GM12891 (cell line): ENCODE results near the gene ANOS1.

Source experiments
- DNase-seq: peaks from one replicate; pipeline ENCODE4 v3.0.0; 2011; ENCODE audit warnings: low spot score; ENCODE audit not compliant: insufficient read length
- FAIRE-seq: peaks from 2 replicates; lab custom pipeline; 2011; peaks lifted over from hg19 to GRCh38; lab: Jason Lieb, UNC
- PAX5 ChIP-seq: IDR thresholded peaks from 2 replicates; pipeline ENCODE4 v1.6.1; 2011; ENCODE audit warnings: low read length, moderate library complexity, mild to moderate bottlenecking; ENCODE audit not compliant: insufficient read depth, severe bottlenecking
- POLR2A ChIP-seq: IDR thresholded peaks from 2 replicates; pipeline ENCODE4 v1.6.1; 2011; ENCODE audit warnings: low read depth, low read length, control low read depth
- POLR2AphosphoS5 ChIP-seq: IDR thresholded peaks from 2 replicates; pipeline ENCODE4 v1.6.1; 2011; ENCODE audit warnings: low read depth, low read length, control low read depth
- POU2F2 ChIP-seq: IDR thresholded peaks from 2 replicates; pipeline ENCODE4 v1.6.1; 2011; ENCODE audit warnings: low read depth, mild to moderate bottlenecking, control low read depth, low read length, moderate library complexity
- SPI1 ChIP-seq: IDR thresholded peaks from 2 replicates; pipeline ENCODE4 v1.6.1; 2011; ENCODE audit warnings: low read depth, low read length, control low read depth
- TAF1 ChIP-seq: IDR thresholded peaks from 2 replicates; pipeline ENCODE4 v1.6.1; 2011; ENCODE audit warnings: low read depth, low read length, control low read depth

The ANOS1 gene

GRCh38 chrX:8673201-8673600 is 58.7 kb downstream of the ANOS1 start:
- DNase-seq: no peak
- FAIRE-seq: no peak
- TF ChIP-seq POLR2AphosphoS5: no peak
- TF ChIP-seq POU2F2: no peak
- TF ChIP-seq TAF1: no peak
- no peak for TF ChIP-seq SPI1
- TF ChIP-seq PAX5: no peak
- no peak for TF ChIP-seq POLR2A

DNA sequence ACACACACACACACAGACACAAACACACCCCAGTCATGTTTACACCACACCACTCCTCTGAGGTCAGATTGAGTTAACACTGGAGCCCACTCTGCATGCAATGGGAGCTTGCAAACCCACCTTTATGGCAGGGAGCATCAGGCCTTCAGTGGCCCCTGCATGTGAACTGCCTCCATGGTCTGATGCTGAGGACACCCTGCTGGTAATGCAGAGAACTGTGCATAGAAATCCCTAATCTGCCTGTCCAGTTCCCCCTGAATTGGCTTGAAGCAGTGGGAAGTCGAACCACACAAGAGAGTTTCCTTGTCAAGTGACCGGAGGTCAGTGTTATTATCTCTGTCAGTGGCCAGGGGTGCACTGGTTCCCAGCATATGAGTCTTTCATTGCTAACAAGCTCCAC is 59.8 kb downstream of the ANOS1 start:
- DNase-seq (no peak), FAIRE-seq (no peak)
- no peak for TF ChIP-seq TAF1

DNA sequence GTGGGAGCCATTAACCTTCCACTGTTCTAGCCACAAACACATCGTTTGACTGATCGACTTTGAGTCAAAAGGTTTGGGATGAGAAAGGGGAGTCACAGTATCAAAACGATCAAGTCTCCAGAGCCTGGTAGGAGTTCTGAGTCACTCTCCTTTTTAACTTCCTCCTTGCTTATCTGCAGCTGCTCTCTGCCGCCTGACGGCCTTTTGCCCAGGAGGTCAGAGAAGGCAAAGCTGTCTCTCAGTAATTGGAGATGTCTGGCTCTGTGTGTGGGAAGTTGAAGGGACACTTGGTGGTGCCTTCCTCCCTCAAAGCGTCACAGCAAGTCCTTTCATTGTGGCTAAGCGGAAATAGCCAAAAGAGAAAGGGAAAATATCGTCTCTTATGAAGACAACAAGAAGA is 63.1 kb downstream of the ANOS1 start:
- no peak for FAIRE-seq
- no peak for DNase-seq

DNA sequence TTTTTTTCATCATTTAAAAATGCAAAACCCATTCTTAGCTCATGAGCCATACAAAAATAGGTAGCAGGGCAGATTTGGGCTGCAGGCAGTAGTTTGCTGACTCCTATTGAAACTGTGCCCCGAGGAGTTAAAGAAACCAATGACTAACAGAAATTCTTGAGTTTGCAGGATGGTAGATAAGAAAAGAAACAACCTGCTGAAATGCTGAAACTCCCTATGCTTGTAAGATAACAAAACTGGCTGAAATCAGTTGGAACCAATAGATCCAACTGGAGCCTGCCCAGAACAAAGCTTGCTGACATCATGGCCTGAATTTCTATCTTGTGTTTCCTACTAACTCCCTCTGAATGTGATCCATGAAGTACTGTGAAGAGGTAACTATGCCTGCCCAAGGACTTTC is 68.6 kb downstream of the ANOS1 start:
- FAIRE-seq: no peak
- DNase-seq: no peak
- TF ChIP-seq TAF1: no peak
- no peak for TF ChIP-seq SPI1
- no peak for TF ChIP-seq PAX5
- no peak for TF ChIP-seq POLR2AphosphoS5
- TF ChIP-seq POU2F2: no peak
- no peak for TF ChIP-seq POLR2A

More for the DNA sequence above, 63.1 kb downstream of the ANOS1 start:
- TF ChIP-seq TAF1 (no peak), SPI1 (no peak), PAX5 (no peak), POLR2AphosphoS5 (no peak), POU2F2 (no peak), POLR2A (no peak)

- FAIRE-seq (no peak), DNase-seq (no peak)
- TF ChIP-seq POLR2AphosphoS5 (no peak), SPI1 (no peak), TAF1 (no peak), PAX5 (no peak), POLR2A (no peak), POU2F2 (no peak)
Observed at GRCh38 chrX:8657883-8658282, 74.1 kb downstream of the ANOS1 start.

DNA sequence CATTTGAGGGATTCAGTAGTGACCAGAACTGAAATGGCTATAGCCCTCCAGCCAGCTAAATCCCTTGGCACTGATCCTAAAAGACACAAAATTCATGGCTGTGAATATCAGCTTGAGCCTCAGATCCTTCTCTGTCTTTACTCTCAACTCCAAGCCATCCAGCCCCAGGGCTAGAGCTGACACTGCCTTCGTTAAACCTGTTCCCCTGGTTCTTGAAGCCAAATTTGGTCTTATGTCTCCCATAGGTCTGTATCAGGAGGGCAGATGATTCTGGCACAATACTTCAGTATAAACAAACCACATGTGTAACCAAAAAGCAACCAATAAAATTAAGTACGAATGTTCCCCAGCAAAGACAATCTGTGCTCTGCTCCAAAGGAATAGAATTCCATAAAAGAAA is 78.0 kb downstream of the ANOS1 start:
- TF ChIP-seq POU2F2 (no peak), PAX5 (no peak), POLR2A (no peak), TAF1 (no peak), POLR2AphosphoS5 (no peak), SPI1 (no peak)
- FAIRE-seq: no peak
- DNase-seq: no peak

DNA sequence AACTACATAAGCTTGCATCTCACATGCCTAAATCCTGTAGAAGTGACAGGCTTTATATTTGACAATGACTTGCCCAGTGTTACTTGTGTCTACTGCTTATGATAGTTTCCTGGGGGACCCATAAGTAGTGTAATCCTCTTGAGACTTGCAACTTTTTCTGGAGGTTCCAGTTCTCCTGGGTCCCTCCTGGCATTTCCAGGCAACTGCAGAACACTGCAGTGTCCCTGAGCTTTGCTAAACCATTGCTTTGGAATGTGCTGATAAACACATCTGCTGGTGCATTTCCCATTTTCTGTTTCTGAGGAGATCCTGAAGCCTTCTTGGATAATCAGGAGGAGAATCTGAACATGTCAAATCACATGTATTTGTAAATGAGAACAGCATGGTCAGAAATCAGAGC is 82.0 kb downstream of the ANOS1 start:
- DNase-seq (no peak), FAIRE-seq (no peak)
- TF ChIP-seq POLR2AphosphoS5 (no peak), POLR2A (no peak), PAX5 (no peak), POU2F2 (no peak), SPI1 (no peak), TAF1 (no peak)

DNA sequence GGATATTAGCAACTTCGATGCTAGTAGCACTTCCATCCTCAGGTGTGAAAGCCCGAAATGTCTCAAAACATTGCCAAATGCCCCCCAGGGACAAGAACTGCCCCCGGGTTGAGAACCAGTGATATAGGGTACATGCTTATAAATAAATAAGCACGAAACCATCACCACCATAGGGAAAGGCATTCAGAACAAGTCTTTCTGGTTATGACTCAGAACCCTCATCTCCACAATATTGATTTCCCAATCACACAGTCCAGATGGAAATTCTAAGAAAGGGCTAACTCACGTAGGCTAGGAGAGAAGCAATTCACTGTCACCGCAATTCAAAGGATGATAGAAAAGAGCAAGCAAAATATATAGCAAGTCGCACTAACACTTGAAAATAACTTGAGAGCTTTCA is 84.8 kb downstream of the ANOS1 start:
- TF ChIP-seq TAF1 (no peak), POLR2AphosphoS5 (no peak), PAX5 (no peak), POLR2A (no peak), POU2F2 (no peak), SPI1 (no peak)
- DNase-seq (no peak), FAIRE-seq (no peak)

GRCh38 chrX:8639949-8640475 is 91.9 kb downstream of the ANOS1 start:
- TF ChIP-seq TAF1: no peak
- TF ChIP-seq POLR2A: no peak
- TF ChIP-seq PAX5: no peak
- no peak for TF ChIP-seq SPI1
- no peak for TF ChIP-seq POU2F2
- TF ChIP-seq POLR2AphosphoS5: no peak
- DNase-seq: no peak
- no peak for FAIRE-seq

DNA sequence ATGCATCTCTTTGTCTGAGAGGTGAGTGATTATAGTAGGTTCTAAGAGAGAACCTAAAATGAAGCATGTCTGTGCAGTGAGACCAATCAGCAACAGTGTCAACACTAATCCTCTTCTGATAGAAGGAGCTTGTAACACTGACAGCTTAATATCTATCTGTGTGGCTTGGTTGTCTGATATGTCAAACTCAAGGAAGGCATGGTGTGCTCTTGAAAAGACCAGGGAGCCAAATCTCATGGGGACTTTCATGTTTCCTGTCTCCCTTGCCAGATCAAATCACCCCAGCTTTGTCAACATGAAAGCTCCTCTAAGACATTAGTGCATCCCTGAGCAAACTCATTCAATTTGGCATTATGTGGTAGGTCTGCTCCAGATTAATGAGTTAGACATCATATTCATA is 95.4 kb downstream of the ANOS1 start:
- TF ChIP-seq POLR2A: no peak
- TF ChIP-seq PAX5: no peak
- FAIRE-seq: no peak

GRCh38 chrX:8635812-8636211 is 96.1 kb downstream of the ANOS1 start:
- no peak for DNase-seq
- FAIRE-seq: no peak
- TF ChIP-seq POU2F2 (no peak), POLR2AphosphoS5 (no peak), PAX5 (no peak), TAF1 (no peak), SPI1 (no peak), POLR2A (no peak)

More for the DNA sequence above, 95.4 kb downstream of the ANOS1 start:
- no peak for DNase-seq

DNA sequence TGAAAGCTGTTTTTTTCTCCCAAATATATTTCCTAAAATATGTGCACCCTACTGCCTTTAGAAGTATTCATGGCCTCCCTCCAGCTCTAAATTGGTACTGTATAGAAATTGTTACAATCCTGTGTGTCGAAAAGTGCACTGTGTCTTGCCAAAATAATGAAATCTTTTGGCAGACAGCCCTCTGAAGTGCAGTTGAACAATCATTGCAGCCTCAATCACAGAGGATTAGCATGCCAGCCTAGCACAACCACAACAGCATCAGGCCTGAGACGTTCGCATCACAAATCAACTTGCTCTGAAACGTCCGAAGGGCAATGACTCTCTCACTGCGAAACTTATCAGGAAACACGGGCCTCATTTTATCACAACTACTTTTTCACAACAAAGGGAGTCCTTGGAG is 99.0 kb downstream of the ANOS1 start:
- DNase-seq (no peak), FAIRE-seq (peak; percentile 9)
- no peak for TF ChIP-seq PAX5
- TF ChIP-seq POLR2AphosphoS5: no peak
